Measurements from ENCODE around the gene CALML4. TPM values are rescaled to one million over a fixed set of nuclear protein-coding genes. Genes with fewer than 3 reads are reported as not detected.
"Not testable (repeated sequence)": the region's sequence is repeated elsewhere in the genome, so short reads cannot be mapped to it uniquely, and the experiment has no call there.

CALML4 gene
- total RNA-seq, 4 donors from 2014 or later, result 2.4 to 13.6 (median 4.8) TPM

- no peaks in the 10 kb centered on the region for H3K9me3 ChIP-seq
- WGBS, result 0% methylated on average over 3 of the region's 39 CpGs
- TF ChIP-seq CTCF (IDR thresholded peaks at IDR 0.05) (no peak), POLR2AphosphoS5 (IDR thresholded peaks at IDR 0.05) (no peak), POLR2A (IDR thresholded peaks at IDR 0.05) (no peak), EP300 (IDR thresholded peaks at IDR 0.05) (no peak)
- peaks cover 28% of the 10 kb centered on the region for H3K4me1 ChIP-seq
- H3K27ac ChIP-seq, result peak overlapping the region; percentile 89
- no peaks in the 10 kb centered on the region for H3K36me3 ChIP-seq
- H3K4me3 ChIP-seq, result peak overlapping the region; percentile 98
- DNase-seq (ENCODE audit: low spot score in 2 of 2), result peak; percentile 77 to 78
- no peaks in the 10 kb centered on the region for H3K27me3 ChIP-seq
Observed at GRCh38 chr15:68228971-68229385, 23.8 kb upstream of the CALML4 start.

GRCh38 chr15:68228143-68228970 lies 23.2 kb upstream of the CALML4 start:
- H3K27ac ChIP-seq, result peak overlapping the region; percentile 89
- no peaks in the 10 kb centered on the region for H3K9me3 ChIP-seq
- WGBS, result 46% methylated on average over 22 of the region's 25 CpGs
- no peak for TF ChIP-seq EP300 (IDR thresholded peaks at IDR 0.05)
- no peak for TF ChIP-seq POLR2AphosphoS5 (IDR thresholded peaks at IDR 0.05)
- TF ChIP-seq CTCF (IDR thresholded peaks at IDR 0.05), result no peak
- no peak for TF ChIP-seq POLR2A (IDR thresholded peaks at IDR 0.05)
- H3K4me3 ChIP-seq, result peak overlapping the region; percentile 98
- no peaks in the 10 kb centered on the region for H3K36me3 ChIP-seq
- H3K27me3 ChIP-seq, result no peaks in the 10 kb centered on the region
- peak; percentile 56 for DNase-seq (ENCODE audit: low spot score in 2 of 2)
- peaks cover 28% of the 10 kb centered on the region for H3K4me1 ChIP-seq

GRCh38 chr15:68227643-68228142 lies 22.6 kb upstream of the CALML4 start:
- peak; percentile 41 to 46 for DNase-seq (ENCODE audit: low spot score in 2 of 2)
- 88% methylated on average over 9 of the region's 9 CpGs for WGBS
- TF ChIP-seq POLR2AphosphoS5 (IDR thresholded peaks at IDR 0.05), result no peak
- TF ChIP-seq POLR2A (IDR thresholded peaks at IDR 0.05), result no peak
- TF ChIP-seq CTCF (IDR thresholded peaks at IDR 0.05), result no peak
- TF ChIP-seq EP300 (IDR thresholded peaks at IDR 0.05), result no peak
- H3K9me3 ChIP-seq, result no peaks in the 10 kb centered on the region
- H3K27me3 ChIP-seq, result no peaks in the 10 kb centered on the region
- H3K36me3 ChIP-seq, result no peaks in the 10 kb centered on the region
- H3K27ac ChIP-seq, result no peak overlapping the region
- H3K4me3 ChIP-seq, result peak overlapping the region; percentile 98
- H3K4me1 ChIP-seq, result peaks cover 28% of the 10 kb centered on the region

GRCh38 chr15:68225442-68225841 lies 20.3 kb upstream of the CALML4 start:
- H3K4me3 ChIP-seq, H3K27ac ChIP-seq, H3K27me3 ChIP-seq, H3K36me3 ChIP-seq, H3K9me3 ChIP-seq: not testable (repeated sequence)
- peak in 1 of 2 donors; percentile 13 for DNase-seq (ENCODE audit: low spot score in 2 of 2)
- H3K4me1 ChIP-seq, result peaks cover 23% of the 10 kb centered on the region
- 94% methylated on average over 4 of the region's 4 CpGs for WGBS

- WGBS, result 85% methylated on average over 3 of the region's 3 CpGs
- H3K27ac ChIP-seq, result no peak overlapping the region
Observed at GRCh38 chr15:68224546-68225250, 19.6 kb upstream of the CALML4 start.

More at GRCh38 chr15:68224546-68225250, 19.6 kb upstream of the CALML4 start:
- peaks cover 17% of the 10 kb centered on the region for H3K4me1 ChIP-seq
- H3K9me3 ChIP-seq, result no peaks in the 10 kb centered on the region
- no peaks in the 10 kb centered on the region for H3K27me3 ChIP-seq
- H3K36me3 ChIP-seq, result no peaks in the 10 kb centered on the region
- TF ChIP-seq CTCF (IDR thresholded peaks at IDR 0.05), result no peak
- TF ChIP-seq EP300 (IDR thresholded peaks at IDR 0.05), result no peak
- no peak for TF ChIP-seq POLR2AphosphoS5 (IDR thresholded peaks at IDR 0.05)
- no peak for TF ChIP-seq POLR2A (IDR thresholded peaks at IDR 0.05)
- no peak overlapping the region for H3K4me3 ChIP-seq
- DNase-seq (ENCODE audit: low spot score in 2 of 2), result peak; percentile 15 to 58
